Transverse colon (tissue), 4 donors: ENCODE data around the gene SERPINA3.

Source experiments
- CTCF ChIP-seq, 5 experiments: fragments of 200-600 bp in 3 of 5; fragments of 450-650 bp in 2 of 5; sonication (generic) in 3 of 5; IDR thresholded peaks; 1 replicate in 2 of 5; 2 replicates in 3 of 5; pipeline ENCODE4 v1.5.1; 2016 to 2017; ENCODE audit warnings: antibody characterized with exemption in 5 of 5, inconsistent platforms in 3 of 5, mild to moderate bottlenecking in 2 of 5, moderate library complexity in 1 of 5
- POLR2AphosphoS5 ChIP-seq, 3 donors: sonication (generic); formaldehyde crosslinking; IDR thresholded peaks; one replicate each; pipeline ENCODE4 v1.6.1; 2016; ENCODE audit warnings: antibody characterized with exemption in 3 of 3

GRCh38 chr14:94632305-94632590 lies 20.1 kb downstream of the SERPINA3 start:
- TF ChIP-seq CTCF (IDR thresholded peaks at IDR 0.05) (no peak), POLR2AphosphoS5 (IDR thresholded peaks at IDR 0.05) (no peak)
